Kidney capillary endothelial cell (primary cell): Measurements from ENCODE around the gene CABLES2.

Experiments used
- DNase-seq: peaks from one replicate; pipeline ENCODE4 v3.0.0-alpha.2; 2018; ENCODE audit warnings: low spot score

Gene CABLES2

DNA sequence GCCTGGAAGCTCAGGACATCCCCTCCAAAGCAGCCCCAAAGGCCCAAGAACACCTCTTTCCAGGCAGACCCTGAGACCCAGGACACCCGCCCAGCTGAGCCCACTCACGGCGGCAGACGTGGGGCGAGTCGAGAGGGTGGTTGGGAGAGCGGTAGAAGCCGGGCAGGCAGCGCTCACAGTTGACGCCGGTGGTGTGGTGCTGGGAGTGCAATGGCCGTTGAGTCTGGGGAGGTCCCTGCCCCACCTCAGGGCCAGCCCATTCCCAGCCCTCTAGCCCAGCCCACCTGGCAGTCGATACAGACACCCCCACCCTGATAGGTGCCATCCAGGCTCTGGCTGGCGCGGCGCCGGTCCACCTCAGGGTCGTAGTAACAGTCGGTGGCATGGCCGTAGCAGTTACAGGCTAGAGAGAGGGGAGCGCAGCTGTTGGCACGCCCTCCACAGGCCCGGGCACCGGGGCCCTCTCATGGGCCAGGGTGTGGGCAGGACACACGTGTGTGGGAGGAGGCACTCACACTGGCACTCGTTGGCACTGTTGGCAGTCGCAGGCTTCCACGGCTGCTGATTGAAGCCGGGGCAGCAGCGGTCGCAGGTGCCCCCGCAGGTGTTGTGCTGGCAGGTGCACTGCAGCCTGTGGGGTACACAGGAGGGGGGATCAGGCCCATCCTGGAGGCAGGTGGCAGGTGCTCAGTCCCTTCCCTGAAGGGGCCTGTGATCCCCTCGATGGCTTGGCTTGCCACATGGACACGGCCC lies 60.5 kb downstream of the CABLES2 start:
- DNase-seq, result no peak

DNA sequence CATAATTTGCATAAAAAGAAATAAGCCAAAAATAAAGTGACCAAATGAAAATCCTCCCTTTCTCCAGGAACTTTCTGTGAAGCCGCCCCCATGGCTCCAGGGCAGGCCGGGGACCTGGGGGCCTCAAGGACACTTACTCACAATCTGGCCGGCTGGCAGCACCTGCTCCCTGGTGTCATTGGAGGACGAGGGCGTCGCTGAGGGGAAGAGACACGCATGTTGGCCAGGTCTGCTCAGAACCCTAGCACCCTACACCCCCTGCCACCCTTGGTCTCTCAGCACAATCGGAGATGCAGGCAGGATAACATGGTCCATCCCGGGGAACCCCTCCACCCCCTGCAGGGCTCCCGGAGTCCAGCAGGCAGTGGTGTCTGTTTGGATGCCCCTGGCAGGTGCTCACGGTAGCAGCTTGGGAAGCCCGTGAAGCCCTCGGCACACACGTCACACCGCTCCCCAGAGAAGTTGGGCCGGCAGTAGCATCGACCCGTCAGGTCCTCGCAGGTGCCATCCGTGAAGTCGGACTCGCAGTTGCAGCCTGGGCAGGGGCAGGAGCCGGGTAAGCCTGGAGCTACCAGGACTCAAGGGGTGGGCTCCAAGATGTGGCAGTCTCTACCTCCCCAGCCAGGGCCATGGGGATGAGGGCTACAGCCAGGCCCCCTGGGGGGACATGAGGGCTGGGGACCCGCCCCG lies 61.3 kb downstream of the CABLES2 start:
- DNase-seq, result no peak

DNA sequence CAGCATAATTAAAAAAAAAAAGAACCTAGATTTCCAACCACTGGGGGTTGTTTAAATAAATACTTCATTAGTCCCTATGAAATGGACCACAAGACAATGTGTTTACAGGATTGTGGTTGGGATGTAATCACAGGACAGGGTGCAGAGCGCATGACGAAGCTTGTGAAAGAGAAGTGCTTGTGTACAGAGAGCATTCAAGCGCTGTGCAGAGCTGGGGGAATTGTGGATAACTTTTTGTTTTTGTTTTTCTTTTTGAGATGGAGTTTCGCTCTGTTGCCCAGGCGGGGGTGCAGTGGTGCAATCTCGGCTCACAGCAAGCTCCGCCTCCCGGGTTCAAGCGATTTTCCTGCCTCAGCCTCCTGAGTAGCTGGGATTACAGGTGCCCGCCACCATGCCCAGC lies 62.3 kb downstream of the CABLES2 start:
- DNase-seq, result no peak

DNA sequence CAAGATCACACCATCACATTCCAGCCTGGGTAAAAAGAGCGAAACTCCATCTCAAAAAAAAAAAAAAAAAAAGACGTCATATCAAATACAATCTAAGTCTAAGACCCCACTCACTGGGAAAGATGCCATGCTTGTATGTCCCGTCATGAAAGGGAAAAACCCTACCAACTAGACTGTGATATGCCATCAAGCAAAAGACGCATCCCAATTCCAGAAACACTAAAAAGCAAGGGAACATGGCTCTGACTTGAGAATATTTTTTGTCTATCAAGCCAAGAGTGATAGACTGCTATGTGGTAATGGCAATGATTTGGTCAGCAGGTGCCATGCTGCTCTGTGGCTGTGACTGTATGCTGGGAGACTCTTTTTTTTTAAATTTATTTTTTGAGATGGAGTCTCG lies 63.0 kb downstream of the CABLES2 start:
- no peak for DNase-seq

DNA sequence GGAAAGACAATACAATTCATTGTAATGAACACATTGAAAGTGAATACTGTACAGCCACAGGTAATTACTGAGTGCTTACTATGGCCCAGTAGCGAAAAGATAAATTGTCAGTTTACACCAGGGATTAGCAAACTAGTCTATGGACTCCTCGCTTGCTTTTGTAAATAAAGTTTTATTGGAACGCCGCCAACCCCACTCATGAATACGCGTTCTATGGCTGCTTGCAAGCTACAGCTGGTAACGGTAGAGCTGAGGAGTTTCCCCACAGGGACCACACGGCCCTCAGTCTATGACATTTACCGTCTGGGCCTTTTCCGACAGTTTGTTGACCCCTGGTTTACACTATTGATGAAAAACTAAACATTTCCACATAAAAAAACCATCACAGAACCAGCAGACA lies 64.2 kb downstream of the CABLES2 start:
- DNase-seq, result no peak

DNA sequence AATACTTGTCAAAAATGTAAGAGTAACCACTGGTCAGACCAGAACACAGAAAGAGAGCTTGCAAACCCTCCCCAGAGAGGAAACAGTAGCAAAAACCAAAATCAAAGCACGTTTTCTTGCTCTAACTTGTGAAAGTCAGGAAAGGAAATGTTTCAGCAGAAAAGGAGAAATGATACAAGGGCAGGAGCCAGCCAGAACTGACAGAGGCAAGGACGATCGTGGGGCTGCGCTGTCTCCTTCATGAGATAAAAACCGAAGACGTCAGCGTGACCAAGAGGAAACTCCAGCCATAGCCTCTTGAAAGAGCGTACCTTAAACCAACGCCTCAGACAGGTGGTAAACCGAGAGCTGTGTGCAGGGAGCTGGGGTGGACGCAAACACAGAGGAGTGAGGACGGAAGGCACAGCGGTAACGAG lies 67.4 kb downstream of the CABLES2 start:
- no peak for DNase-seq
